ENCODE measurements around the gene NEXN. TPM values are rescaled to one million over a fixed set of nuclear protein-coding genes. Genes with fewer than 3 reads are reported as not detected.

Gene NEXN
- total and polyA plus RNA-seq, 4 donors: 0.51 to 2.4 (median 1.7) TPM

DNA sequence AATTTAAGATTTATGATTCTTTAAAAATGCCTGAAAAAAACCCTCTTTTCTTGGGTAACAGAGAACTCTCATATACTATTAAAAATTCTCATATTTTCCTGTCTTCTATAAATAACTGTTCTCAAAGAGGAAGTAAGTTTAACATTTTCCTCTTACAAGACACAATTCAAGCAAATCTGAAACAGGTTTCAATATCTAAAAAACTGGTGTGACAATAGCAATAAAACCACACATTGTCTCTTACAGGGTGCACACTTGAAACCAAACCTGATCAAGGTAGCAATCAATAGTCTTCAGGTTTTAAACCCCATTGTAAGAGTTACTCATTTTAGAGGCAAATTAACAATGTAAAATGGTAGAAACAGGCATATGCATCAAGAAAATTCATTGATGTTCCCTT, 62.4 kb downstream of the NEXN start:
- H3K36me3 ChIP-seq (ENCODE audit: control insufficient read depth in 4 of 4, insufficient read depth in 3 of 4, low read depth in 1 of 4, low read length in 3 of 4): peaks cover 14 to 71% (median 53%) of the 10 kb centered on the region in 4 donors
- no peak overlapping the region for H3K27ac ChIP-seq (ENCODE audit: low read depth in 1 of 2, low read length in 2 of 2)
- H3K9me3 ChIP-seq (ENCODE audit: control insufficient read depth in 4 of 4, low read length in 3 of 4): no peaks in the 10 kb centered on the region
- no peak for TF ChIP-seq FOXA2 (IDR thresholded peaks at IDR 0.05)
- no peak for TF ChIP-seq CTCF (IDR thresholded peaks at IDR 0.05; ENCODE audit: low read depth, low read length, missing input control)
- TF ChIP-seq, protein P1, sequence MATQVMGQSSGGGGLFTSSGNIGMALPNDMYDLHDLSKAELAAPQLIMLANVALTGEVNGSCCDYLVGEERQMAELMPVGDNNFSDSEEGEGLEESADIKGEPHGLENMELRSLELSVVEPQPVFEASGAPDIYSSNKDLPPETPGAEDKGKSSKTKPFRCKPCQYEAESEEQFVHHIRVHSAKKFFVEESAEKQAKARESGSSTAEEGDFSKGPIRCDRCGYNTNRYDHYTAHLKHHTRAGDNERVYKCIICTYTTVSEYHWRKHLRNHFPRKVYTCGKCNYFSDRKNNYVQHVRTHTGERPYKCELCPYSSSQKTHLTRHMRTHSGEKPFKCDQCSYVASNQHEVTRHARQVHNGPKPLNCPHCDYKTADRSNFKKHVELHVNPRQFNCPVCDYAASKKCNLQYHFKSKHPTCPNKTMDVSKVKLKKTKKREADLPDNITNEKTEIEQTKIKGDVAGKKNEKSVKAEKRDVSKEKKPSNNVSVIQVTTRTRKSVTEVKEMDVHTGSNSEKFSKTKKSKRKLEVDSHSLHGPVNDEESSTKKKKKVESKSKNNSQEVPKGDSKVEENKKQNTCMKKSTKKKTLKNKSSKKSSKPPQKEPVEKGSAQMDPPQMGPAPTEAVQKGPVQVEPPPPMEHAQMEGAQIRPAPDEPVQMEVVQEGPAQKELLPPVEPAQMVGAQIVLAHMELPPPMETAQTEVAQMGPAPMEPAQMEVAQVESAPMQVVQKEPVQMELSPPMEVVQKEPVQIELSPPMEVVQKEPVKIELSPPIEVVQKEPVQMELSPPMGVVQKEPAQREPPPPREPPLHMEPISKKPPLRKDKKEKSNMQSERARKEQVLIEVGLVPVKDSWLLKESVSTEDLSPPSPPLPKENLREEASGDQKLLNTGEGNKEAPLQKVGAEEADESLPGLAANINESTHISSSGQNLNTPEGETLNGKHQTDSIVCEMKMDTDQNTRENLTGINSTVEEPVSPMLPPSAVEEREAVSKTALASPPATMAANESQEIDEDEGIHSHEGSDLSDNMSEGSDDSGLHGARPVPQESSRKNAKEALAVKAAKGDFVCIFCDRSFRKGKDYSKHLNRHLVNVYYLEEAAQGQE (IDR thresholded peaks at IDR 0.05): no peak
- no peak for TF ChIP-seq YY1 (IDR thresholded peaks at IDR 0.05)
- TF ChIP-seq NR2F2 (IDR thresholded peaks at IDR 0.05): no peak
- no peak for TF ChIP-seq MAX (IDR thresholded peaks at IDR 0.05)
- TF ChIP-seq RXRA (IDR thresholded peaks at IDR 0.05): no peak
- TF ChIP-seq EGR1 (IDR thresholded peaks at IDR 0.05; ENCODE audit: low read depth in 2 of 2): no peak
- no peak for TF ChIP-seq RAD21 (IDR thresholded peaks at IDR 0.05)
- TF ChIP-seq TAF1 (conservative IDR thresholded peaks at IDR 0.05): no peak
- no peak for TF ChIP-seq JUND (IDR thresholded peaks at IDR 0.05)
- no peak for TF ChIP-seq HNF4G (IDR thresholded peaks at IDR 0.05)
- no peak for TF ChIP-seq ATF3 (IDR thresholded peaks at IDR 0.05)
- H3K27me3 ChIP-seq (ENCODE audit: control insufficient read depth in 4 of 4, insufficient read depth in 4 of 4, low read length in 3 of 4): no peaks in the 10 kb centered on the region
- no peak for DNase-seq (ENCODE audit: low spot score)
- no peak overlapping the region for H3K9ac ChIP-seq (ENCODE audit: low read depth in 1 of 2, low read length in 2 of 2)
- no peak overlapping the region for H3K4me3 ChIP-seq (ENCODE audit: low read depth in 1 of 3, low read length in 3 of 3)
- no peaks in the 10 kb centered on the region for H3K4me1 ChIP-seq (ENCODE audit: control insufficient read depth in 4 of 4, insufficient read depth in 4 of 4, low read length in 3 of 4)

DNA sequence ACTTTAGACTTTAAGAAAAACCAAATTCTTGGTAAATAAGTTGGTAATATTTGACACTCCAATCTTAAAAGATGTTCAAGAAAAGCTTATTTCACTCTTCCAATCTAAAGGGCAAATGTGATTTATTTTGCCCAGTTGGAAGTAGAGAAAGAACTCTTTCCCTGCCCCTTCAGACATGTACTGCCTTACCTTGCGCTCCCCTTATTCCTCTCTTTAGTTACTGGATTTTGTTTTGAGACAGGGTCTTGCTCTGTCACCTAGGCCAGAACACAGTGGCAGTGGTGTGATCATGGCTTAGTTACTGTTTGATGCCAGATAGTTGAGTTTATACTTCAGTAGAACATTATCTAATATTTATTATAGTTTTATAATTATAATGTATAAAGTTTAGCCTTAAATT, 62.9 kb downstream of the NEXN start:
- no peak overlapping the region for H3K27ac ChIP-seq (ENCODE audit: low read depth in 1 of 2, low read length in 2 of 2)
- H3K9ac ChIP-seq (ENCODE audit: low read depth in 1 of 2, low read length in 2 of 2): no peak overlapping the region
- H3K27me3 ChIP-seq (ENCODE audit: control insufficient read depth in 4 of 4, insufficient read depth in 4 of 4, low read length in 3 of 4): no peaks in the 10 kb centered on the region
- no peak for DNase-seq (ENCODE audit: low spot score)
- no peaks in the 10 kb centered on the region for H3K4me1 ChIP-seq (ENCODE audit: control insufficient read depth in 4 of 4, insufficient read depth in 4 of 4, low read length in 3 of 4)
- H3K4me3 ChIP-seq (ENCODE audit: low read depth in 1 of 3, low read length in 3 of 3): no peak overlapping the region
- TF ChIP-seq EGR1 (IDR thresholded peaks at IDR 0.05; ENCODE audit: low read depth in 2 of 2) (no peak), ATF3 (IDR thresholded peaks at IDR 0.05) (no peak), NR2F2 (IDR thresholded peaks at IDR 0.05) (no peak), RAD21 (IDR thresholded peaks at IDR 0.05) (no peak), CTCF (IDR thresholded peaks at IDR 0.05; ENCODE audit: low read depth, low read length, missing input control) (no peak), MAX (IDR thresholded peaks at IDR 0.05) (no peak), FOXA2 (IDR thresholded peaks at IDR 0.05) (no peak), JUND (IDR thresholded peaks at IDR 0.05) (no peak)
- TF ChIP-seq, protein P1 (IDR thresholded peaks at IDR 0.05): no peak
- 99% methylated on average over 1 of the region's 1 CpG for WGBS
- peaks cover 14 to 75% (median 55%) of the 10 kb centered on the region in 4 donors for H3K36me3 ChIP-seq (ENCODE audit: control insufficient read depth in 4 of 4, insufficient read depth in 3 of 4, low read depth in 1 of 4, low read length in 3 of 4)
- no peaks in the 10 kb centered on the region for H3K9me3 ChIP-seq (ENCODE audit: control insufficient read depth in 4 of 4, low read length in 3 of 4)

Measured in liver (tissue), 9 donors.